OCI-LY3 (cell line): ENCODE measurements around the gene CHN2.

Experiments used
- CTCF ChIP-seq: fragments of 200-600, 300-600 bp; sonication (generic); IDR thresholded peaks from 2 replicates; pipeline ENCODE4 v1.5.1; 2014; ENCODE audit warnings: antibody characterized with exemption, low read length, low read depth
- EZH2phosphoT487 ChIP-seq: fragments of 200-600 bp; shearing (Covaris generic); IDR thresholded peaks from 2 replicates; pipeline ENCODE4 v1.6.1; 2018; ENCODE audit warnings: antibody characterized with exemption, mixed run types, low read depth

- no peak for TF ChIP-seq CTCF
- no peak for TF ChIP-seq EZH2phosphoT487
These were observed 375 bp upstream of the CHN2 start for GRCh38 chr7:29194206-29194593.
